ENCODE results near the gene PDE1A.

- TF ChIP-seq CTCF (conservative IDR thresholded peaks at IDR 0.05 in 1 of 2, IDR thresholded peaks at IDR 0.05 in 1 of 2; ENCODE audit: extremely low read depth in 1 of 2, insufficient read depth in 1 of 2, low read depth in 1 of 2, low read length in 2 of 2): no peak
- no peak for TF ChIP-seq EZH2 (IDR thresholded peaks at IDR 0.05; ENCODE audit: borderline replicate concordance, low read length)
Observed at GRCh38 chr2:182116774-182117173, 310.1 kb downstream of the PDE1A start.
